ENCODE results near the gene CPN1.

DNA sequence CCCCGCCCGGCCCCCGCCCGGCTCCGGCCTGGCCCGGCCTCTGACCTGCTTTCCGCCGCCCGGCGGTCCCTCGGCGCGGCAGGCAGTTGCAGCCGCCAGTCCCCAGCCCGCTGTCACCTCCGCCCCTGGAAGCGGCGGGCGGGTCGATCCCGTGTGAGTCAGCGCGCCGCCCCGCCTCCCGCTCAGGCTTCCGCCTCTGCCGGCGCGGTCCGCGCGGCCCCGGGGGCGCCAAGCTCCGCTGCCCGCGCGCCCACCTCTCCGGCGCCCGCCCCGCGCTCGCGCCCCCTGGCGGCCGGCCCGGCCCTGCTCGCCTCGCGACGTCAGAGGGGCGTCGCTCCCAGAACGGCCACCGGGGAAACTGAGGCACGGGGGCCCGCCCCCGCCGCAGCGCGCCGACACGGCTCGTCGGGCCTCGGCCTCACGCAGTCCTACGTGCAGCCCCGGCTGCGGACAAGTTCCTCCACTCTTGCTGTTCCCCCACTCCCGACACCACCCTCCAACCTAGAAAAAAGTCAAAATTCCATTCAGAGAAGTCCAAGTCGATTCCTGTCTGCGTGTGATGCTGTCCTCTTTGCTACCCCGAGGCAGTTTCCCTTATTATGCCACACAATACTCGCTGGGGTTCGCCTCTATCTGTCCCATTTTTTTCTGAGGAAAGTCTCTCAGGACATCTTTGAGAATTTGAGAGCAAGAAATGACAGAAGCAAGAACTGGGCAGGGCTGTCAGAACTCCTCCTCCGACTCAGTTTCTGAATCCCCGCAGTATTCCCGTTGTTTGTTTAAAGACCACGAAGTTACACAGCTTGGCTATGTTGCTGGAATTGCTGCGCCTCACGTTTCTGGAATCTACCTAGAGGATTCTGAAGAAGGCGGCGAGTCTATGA lies 71.6 kb downstream of the CPN1 start, which contains the start of gene DNMBP:
- TF ChIP-seq, protein P1, sequence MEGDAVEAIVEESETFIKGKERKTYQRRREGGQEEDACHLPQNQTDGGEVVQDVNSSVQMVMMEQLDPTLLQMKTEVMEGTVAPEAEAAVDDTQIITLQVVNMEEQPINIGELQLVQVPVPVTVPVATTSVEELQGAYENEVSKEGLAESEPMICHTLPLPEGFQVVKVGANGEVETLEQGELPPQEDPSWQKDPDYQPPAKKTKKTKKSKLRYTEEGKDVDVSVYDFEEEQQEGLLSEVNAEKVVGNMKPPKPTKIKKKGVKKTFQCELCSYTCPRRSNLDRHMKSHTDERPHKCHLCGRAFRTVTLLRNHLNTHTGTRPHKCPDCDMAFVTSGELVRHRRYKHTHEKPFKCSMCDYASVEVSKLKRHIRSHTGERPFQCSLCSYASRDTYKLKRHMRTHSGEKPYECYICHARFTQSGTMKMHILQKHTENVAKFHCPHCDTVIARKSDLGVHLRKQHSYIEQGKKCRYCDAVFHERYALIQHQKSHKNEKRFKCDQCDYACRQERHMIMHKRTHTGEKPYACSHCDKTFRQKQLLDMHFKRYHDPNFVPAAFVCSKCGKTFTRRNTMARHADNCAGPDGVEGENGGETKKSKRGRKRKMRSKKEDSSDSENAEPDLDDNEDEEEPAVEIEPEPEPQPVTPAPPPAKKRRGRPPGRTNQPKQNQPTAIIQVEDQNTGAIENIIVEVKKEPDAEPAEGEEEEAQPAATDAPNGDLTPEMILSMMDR (IDR thresholded peaks at IDR 0.05; ENCODE audit: insufficient read depth, low read depth, low read length): peak; percentile 34
- no peak for TF ChIP-seq EZH2 (IDR thresholded peaks at IDR 0.05; ENCODE audit: insufficient read depth, low read length)
